ENCODE measurements around the gene SLC24A3. TPM values are rescaled to one million over a fixed set of nuclear protein-coding genes. Genes with fewer than 3 reads are reported as not detected.

The SLC24A3 gene
- total RNA-seq, 1 donor from 2014 or later, result not detected

DNA sequence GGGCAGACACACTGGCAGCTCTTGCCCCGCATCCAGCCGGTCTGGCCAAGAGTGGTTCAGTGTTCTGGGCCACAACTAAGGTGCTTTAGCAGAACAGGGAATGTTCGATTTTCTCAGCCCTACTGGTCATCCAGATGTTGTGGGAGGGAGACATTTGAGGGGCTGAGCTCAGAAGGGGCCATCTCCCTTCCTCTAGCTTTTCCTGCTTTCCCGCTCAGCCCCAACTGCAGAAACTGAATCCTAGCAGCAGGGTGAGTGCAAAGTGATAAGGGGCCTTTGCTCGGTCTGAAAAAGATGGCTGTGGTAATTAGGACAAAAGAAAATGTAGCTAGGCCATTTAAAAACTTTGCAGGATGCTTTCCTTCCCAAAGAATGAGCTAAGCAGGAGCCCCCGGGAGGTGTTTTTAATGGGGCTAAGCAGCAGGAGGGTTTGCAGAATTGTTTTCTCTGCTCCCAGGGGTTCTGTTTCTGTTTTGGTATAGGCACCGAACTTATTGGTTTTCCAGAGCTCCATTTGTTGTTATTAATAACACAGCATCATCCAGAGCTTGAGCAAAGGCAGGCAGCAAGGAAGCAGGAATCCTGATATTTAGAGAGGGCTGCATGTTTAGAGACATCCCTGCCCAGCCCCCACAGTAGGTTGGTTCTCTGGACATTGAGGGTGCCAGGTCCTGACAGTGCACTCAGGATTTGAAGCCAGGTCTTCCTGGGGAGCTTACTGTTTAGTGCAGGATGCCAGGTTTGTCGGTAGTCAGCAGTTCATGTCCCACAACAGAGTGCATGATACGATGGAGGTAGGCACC lies 210.9 kb downstream of the SLC24A3 start:
- DNase-seq (ENCODE audit: low read depth, low spot score), result no peak

DNA sequence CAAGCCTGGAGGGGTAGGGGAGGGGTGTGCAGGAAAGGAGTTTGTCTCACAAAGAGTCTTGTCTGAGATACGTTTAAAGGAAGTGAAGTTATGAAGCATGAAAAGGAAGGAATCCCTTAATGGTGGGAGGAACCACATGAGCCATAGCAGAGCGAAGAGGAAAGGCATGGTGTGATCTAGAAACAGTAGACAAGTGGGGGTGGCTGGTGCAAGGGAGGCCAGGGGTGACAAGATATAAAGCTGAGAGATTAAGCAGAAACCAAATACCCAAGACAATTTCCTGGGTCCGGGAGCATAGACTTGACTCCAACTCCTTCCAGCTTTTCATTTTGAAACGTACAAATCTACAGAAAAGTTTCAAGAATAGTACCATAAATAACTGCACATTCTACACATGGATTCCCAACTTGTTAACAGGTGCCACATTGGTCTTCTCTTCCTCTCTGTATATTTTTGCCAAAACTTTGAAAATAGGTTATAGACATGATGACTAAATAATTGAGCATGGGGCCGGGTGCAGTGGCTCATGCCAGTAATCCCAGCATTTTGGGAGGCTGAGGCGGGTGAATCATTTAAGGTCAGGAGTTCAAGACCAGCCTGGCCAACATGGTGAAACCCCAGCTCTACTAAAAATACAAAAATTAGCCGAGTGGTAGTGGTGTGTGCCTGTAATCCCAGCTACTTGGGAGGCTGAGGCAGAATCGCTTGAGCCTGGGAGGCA lies 211.6 kb downstream of the SLC24A3 start:
- DNase-seq (ENCODE audit: low read depth, low spot score), result no peak

- DNase-seq (ENCODE audit: low read depth, low spot score), result no peak
Observed at GRCh38 chr20:19426356-19426755, 213.9 kb downstream of the SLC24A3 start.

DNA sequence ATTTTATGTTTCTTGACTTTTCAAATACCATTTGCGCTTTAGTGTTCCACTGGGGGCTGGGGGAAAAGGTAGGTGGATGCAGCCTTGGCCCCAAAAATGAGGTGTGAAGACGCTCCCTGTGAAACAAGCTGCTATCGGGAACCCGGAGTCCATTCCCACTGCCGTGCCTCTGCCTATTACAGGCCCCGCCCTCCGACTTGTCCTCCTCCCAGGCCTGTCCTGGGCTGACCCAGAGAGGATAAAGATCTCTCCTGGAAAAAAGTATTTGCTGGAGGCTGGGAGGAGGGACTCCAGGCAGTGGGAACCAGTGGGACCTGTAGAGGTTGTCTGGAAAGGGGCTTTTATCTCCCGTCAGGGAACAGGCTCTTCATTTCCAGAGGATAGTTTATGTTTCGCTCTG lies 215.0 kb downstream of the SLC24A3 start:
- no peak for DNase-seq (ENCODE audit: low read depth, low spot score)

DNA sequence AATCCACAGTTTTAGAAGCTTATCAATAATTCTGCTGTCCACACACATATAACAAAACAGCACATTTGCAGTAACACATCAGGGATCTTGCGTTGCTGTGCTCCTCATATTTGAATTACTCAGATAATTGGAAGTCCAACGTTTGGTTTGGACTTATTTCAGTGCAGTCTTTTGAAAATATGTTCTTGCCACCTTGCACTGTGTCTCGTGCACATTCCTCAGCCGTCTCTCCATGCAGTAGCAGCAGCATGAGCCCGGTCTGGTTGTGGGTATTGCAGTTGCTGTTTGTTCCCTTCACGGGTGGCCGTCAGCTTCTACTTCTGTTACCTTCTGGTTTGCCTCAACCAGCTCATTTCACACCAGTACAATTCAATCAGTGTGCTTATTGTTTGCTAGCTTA lies 215.5 kb downstream of the SLC24A3 start:
- no peak for DNase-seq (ENCODE audit: low read depth, low spot score)

- no peak for DNase-seq (ENCODE audit: low read depth, low spot score)
Observed at GRCh38 chr20:19428324-19428723, 215.9 kb downstream of the SLC24A3 start.

DNA sequence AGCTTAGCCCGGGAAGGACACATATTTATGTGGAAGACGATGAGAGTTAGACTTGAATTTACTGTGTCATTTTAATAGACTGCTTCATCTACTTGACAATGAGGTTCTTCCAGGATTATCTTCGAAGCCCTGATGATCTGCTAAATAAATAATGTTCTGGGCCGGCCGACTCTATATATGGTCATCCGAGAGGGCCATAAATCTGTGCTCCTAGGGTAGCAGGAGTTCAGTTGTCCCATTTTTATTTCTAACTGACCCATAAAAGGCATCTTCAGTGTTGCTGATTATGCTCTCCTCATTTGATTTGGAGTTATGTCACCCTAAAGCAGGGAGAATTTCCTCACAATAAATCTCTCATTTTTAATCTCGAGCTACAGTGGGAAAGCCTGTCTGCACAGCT lies 217.1 kb downstream of the SLC24A3 start:
- DNase-seq (ENCODE audit: low read depth, low spot score), result no peak

DNA sequence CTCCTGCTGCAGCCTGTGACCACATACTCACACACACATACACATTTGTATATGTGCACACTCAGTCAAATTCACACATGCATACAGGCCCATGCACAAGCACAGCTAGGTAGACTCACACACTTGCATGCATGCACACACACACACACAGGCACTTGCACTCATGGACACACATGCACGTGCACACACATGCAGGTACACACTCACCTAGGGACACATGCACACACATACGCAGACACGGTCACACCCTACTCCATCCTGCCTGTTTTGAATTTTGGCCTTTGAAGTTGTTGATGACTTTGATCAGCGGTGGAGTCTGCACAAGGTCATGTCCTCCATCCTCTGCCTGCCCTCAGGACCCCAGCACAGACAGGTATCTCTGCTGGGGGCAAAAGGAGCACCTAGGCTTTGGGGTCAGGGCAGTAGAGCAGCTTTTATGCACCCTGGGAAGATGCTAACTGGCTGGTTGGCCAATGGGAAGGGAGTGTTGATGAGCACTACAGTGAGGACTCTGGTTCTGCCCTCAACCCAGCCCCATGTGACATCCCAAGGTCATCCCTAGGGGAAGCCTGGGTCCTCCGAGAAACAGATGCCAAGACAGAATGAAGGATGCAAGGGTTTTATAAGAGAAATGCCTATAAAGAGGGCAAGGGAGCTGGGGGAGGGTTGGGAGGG lies 218.3 kb downstream of the SLC24A3 start:
- no peak for DNase-seq (ENCODE audit: low read depth, low spot score)

DNA sequence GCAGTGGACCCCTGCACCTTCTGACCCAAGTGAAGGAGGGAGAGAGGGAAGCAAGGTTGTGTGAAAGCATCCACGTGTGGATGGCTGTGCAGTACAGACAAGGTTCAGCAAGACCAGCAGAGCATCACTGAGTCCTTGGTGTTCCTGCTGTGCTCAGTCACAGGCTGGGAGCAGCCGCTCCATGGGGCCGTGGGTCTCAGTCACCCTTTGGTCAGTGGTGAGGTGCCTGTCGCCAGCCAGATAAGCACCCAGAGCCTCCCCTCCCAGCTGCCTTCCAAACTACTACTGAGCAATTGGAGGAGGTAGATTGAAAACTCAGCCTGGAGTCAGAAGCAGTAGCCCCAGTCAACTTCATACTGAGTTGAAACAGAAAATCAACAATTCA lies 218.9 kb downstream of the SLC24A3 start:
- no peak for DNase-seq (ENCODE audit: low read depth, low spot score)

GRCh38 chr20:19431906-19432305 lies 219.5 kb downstream of the SLC24A3 start:
- no peak for DNase-seq (ENCODE audit: low read depth, low spot score)

DNA sequence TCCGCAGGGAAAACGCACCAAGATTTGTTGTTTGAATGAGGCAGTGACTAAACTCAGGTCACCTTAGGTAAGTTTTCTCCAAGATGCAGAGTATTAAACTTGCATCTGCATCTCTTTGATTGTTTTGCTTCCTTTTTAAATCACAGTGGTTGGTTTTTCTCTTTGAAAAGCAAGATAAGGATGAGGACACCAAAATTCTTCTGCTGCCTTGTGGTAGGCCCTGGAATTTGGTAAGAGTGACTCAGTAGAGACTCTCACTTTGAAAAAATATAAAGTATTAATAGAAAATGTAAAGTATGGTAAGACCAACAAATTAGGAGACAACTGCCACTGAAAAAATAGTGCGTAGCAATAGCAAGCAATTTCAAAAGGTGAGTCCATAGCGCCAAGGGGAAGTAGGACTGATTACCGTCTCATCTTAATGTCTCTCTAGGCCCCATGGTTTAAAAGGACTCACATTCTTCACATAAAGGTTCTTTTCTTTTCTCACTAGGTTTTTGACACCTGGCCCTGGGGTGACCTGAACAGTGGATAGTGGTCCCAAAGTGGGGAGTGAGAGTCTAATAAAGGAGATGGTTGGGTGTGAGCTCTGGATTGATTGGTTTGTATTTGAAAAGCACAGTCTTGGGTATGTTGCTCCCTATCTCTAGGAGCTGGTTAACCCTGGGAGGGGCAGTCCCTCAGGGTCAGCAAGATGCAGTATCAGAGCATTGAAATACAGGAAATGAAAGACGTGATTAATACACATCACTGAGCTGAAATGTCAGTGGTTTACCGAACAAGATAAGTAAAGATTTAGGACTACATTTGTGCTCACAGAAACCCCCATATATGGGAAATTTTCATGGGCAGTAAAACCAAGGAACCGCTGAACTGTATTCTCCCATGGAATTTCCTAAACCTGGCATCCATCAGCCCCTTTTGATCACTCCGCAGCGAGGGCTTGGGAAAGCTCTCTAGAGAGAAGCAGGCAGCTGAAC lies 221.2 kb downstream of the SLC24A3 start:
- no peak for DNase-seq (ENCODE audit: low read depth, low spot score)

- DNase-seq (ENCODE audit: low read depth, low spot score), result no peak
Observed at GRCh38 chr20:19435316-19435715, 222.9 kb downstream of the SLC24A3 start.

- no peak for DNase-seq (ENCODE audit: low read depth, low spot score)
Observed at GRCh38 chr20:19435821-19436220, 223.4 kb downstream of the SLC24A3 start.

- no peak for DNase-seq (ENCODE audit: low read depth, low spot score)
Observed at GRCh38 chr20:19438488-19438887, 226.0 kb downstream of the SLC24A3 start.

GRCh38 chr20:19440660-19441527 lies 228.5 kb downstream of the SLC24A3 start:
- DNase-seq (ENCODE audit: low read depth, low spot score), result no peak

DNA sequence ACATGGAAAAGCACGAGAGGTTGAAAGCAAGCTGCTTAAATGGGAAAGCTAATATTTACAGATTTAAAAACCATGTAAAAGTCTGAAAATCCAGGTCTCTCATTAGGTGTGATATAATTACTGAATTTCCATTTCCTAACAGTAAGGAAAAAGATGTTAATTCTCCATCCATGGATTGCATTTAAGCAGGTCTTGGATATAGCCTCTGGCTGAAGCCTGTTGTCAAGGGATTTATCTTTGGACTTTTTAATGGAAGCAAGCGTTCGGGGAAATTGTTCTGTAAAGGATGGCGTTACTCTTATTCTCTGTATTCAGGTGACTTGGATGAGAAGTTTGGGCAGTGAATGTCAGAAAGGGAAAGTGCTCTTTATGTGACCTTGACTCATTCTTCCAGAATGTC lies 233.8 kb downstream of the SLC24A3 start:
- DNase-seq (ENCODE audit: low read depth, low spot score), result no peak

- DNase-seq (ENCODE audit: low read depth, low spot score), result no peak
Observed at GRCh38 chr20:19448632-19449031, 236.2 kb downstream of the SLC24A3 start.

- no peak for DNase-seq (ENCODE audit: low read depth, low spot score)
Observed at GRCh38 chr20:19449051-19449450, 236.6 kb downstream of the SLC24A3 start.

GRCh38 chr20:19451231-19451922 lies 238.9 kb downstream of the SLC24A3 start:
- no peak for DNase-seq (ENCODE audit: low read depth, low spot score)

DNA sequence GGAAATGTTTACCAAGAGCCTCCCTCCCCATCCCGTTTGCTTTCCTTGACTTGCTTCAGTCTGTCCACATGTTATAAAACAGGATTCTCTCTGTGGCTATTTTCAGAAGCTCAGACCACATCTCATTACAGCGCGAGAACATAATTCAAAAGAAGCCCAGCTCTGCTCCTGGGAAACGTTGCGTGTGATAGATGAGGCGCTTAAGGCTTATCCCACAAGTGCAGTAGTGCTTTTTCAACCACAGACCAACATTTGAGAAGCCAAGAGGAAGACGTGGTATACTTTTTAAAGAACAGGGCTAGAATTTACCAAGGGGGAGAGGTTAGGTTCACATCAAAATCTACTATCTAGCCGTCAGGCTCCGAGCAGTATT lies 239.5 kb downstream of the SLC24A3 start:
- no peak for DNase-seq (ENCODE audit: low read depth, low spot score)

Data from pulmonary artery endothelial cell (primary cell).